GM12864 (cell line): ENCODE data around the gene RMND1.

Source experiments
- DNase-seq: peaks from one replicate; pipeline ENCODE4 v3.0.0-alpha.2; 2011; ENCODE audit warnings: low read depth
- H3K4me3 ChIP-seq: 2 replicates; pipeline ENCODE4 v1.5.1; 2011; ENCODE audit warnings: mild to moderate bottlenecking, low read depth, low read length, control low read depth
- CTCF ChIP-seq: IDR thresholded peaks from 2 replicates; pipeline ENCODE4 v1.5.1; 2011; ENCODE audit warnings: low read depth, mild to moderate bottlenecking, moderate library complexity, low read length, control low read depth, inconsistent platforms; ENCODE audit errors: missing control alignments

Gene RMND1

GRCh38 chr6:151443454-151443853 lies 8.5 kb downstream of the RMND1 start:
- no peak for TF ChIP-seq CTCF
- no peak overlapping the region for H3K4me3 ChIP-seq
- DNase-seq: no peak

GRCh38 chr6:151442371-151442770 lies 9.6 kb downstream of the RMND1 start:
- no peak for DNase-seq
- H3K4me3 ChIP-seq: no peak overlapping the region
- TF ChIP-seq CTCF: no peak

- H3K4me3 ChIP-seq: no peak overlapping the region
- DNase-seq: no peak
- no peak for TF ChIP-seq CTCF
Measured at GRCh38 chr6:151441390-151442166, 10.3 kb downstream of the RMND1 start.

GRCh38 chr6:151440930-151441329 lies 11.0 kb downstream of the RMND1 start:
- no peak overlapping the region for H3K4me3 ChIP-seq
- TF ChIP-seq CTCF: peak; percentile 19
- DNase-seq: no peak

- no peak for DNase-seq
- no peak for TF ChIP-seq CTCF
- no peak overlapping the region for H3K4me3 ChIP-seq
Measured at GRCh38 chr6:151440498-151440897, 11.4 kb downstream of the RMND1 start.

- no peak for TF ChIP-seq CTCF
- no peak for DNase-seq
- no peak overlapping the region for H3K4me3 ChIP-seq
Measured at GRCh38 chr6:151437401-151437800, 14.5 kb downstream of the RMND1 start.

GRCh38 chr6:151436802-151437201 lies 15.1 kb downstream of the RMND1 start:
- no peak for DNase-seq
- TF ChIP-seq CTCF: no peak
- H3K4me3 ChIP-seq: no peak overlapping the region
